ENCODE measurements around the gene L1TD1.
"Not testable (repeated sequence)": the region's sequence is repeated elsewhere in the genome, so short reads cannot be mapped to it uniquely, and the experiment has no call there.

DNA sequence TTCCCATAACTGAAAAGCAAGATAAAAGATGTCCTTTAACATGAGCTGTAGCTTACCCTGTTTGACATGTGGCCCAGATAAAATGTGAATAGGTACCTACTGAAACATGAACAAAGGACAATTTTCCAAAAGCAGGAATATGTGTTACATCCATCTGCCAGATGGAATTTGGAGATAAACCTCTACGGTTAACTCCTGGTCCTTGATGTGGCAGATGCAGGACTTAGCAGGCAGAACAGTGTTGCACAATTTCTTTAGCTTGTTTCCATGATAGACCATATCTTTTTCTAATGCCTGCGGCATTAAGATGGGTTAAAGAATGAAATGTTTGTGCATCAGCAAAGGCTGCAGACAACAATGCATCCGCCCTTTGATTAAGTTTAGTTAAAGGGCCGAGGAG lies 14.6 kb upstream of the L1TD1 start:
- TF ChIP-seq, protein P1, sequence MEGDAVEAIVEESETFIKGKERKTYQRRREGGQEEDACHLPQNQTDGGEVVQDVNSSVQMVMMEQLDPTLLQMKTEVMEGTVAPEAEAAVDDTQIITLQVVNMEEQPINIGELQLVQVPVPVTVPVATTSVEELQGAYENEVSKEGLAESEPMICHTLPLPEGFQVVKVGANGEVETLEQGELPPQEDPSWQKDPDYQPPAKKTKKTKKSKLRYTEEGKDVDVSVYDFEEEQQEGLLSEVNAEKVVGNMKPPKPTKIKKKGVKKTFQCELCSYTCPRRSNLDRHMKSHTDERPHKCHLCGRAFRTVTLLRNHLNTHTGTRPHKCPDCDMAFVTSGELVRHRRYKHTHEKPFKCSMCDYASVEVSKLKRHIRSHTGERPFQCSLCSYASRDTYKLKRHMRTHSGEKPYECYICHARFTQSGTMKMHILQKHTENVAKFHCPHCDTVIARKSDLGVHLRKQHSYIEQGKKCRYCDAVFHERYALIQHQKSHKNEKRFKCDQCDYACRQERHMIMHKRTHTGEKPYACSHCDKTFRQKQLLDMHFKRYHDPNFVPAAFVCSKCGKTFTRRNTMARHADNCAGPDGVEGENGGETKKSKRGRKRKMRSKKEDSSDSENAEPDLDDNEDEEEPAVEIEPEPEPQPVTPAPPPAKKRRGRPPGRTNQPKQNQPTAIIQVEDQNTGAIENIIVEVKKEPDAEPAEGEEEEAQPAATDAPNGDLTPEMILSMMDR (conservative IDR thresholded peaks at IDR 0.05 in 1 of 2, IDR thresholded peaks at IDR 0.05 in 1 of 2; ENCODE audit: extremely low read depth in 1 of 2, insufficient read depth in 1 of 2, low read depth in 1 of 2, low read length in 2 of 2): not testable (repeated sequence)
- not testable (repeated sequence) for TF ChIP-seq EZH2 (IDR thresholded peaks at IDR 0.05; ENCODE audit: borderline replicate concordance, low read length)

All from mammary epithelial cell (primary cell).